ENCODE results near the gene EMX1.

The EMX1 gene

DNA sequence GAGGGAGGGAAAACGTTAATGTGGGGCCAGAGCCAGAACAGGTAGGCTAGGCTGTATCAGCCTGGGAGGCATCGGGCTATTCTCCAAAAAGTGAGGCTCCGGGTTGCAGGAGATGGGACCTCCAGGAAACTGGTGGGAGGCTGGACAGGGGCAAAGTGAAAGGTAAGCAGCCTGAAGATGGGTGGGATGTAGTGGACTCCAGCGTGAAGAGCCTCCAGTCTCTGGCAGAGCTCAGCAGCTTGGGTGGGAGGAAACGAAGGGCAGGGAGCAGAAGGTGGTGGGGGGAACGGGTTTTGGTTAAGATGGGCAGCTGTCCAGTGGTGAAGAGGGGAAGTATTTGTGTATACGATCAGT is 3.1 kb upstream of the EMX1 start:
- POLR2A ChIA-PET: no interaction called here
- no peaks in the 10 kb centered on the region for H3K36me3 ChIP-seq (ENCODE audit: control insufficient read depth in 2 of 2, insufficient read depth in 1 of 2, low read length in 2 of 2)
- TF ChIP-seq ZNF266 (tag by site-specific recombination; IDR thresholded peaks at IDR 0.05; ENCODE audit: low read depth) (no peak), ZNF473 (tag by site-specific recombination; IDR thresholded peaks at IDR 0.05) (no peak), ZNF654 (tag by site-specific recombination; IDR thresholded peaks at IDR 0.05; ENCODE audit: low read depth) (no peak), KLF16 (tag by site-specific recombination; IDR thresholded peaks at IDR 0.05) (no peak)
- TF ChIP-seq, protein P1, sequence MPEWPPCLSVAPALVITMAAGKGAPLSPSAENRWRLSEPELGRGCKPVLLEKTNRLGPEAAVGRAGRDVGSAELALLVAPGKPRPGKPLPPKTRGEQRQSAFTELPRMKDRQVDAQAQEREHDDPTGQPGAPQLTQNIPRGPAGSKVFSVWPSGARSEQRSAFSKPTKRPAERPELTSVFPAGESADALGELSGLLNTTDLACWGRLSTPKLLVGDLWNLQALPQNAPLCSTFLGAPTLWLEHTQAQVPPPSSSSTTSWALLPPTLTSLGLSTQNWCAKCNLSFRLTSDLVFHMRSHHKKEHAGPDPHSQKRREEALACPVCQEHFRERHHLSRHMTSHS (tag by site-specific recombination; IDR thresholded peaks at IDR 0.05): no peak
- TF ChIP-seq, protein P2, sequence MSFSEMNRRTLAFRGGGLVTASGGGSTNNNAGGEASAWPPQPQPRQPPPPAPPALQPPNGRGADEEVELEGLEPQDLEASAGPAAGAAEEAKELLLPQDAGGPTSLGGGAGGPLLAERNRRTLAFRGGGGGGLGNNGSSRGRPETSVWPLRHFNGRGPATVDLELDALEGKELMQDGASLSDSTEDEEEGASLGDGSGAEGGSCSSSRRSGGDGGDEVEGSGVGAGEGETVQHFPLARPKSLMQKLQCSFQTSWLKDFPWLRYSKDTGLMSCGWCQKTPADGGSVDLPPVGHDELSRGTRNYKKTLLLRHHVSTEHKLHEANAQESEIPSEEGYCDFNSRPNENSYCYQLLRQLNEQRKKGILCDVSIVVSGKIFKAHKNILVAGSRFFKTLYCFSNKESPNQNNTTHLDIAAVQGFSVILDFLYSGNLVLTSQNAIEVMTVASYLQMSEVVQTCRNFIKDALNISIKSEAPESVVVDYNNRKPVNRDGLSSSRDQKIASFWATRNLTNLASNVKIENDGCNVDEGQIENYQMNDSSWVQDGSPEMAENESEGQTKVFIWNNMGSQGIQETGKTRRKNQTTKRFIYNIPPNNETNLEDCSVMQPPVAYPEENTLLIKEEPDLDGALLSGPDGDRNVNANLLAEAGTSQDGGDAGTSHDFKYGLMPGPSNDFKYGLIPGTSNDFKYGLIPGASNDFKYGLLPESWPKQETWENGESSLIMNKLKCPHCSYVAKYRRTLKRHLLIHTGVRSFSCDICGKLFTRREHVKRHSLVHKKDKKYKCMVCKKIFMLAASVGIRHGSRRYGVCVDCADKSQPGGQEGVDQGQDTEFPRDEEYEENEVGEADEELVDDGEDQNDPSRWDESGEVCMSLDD (tag by site-specific recombination; IDR thresholded peaks at IDR 0.05): no peak
- H3K9me3 ChIP-seq (ENCODE audit: control insufficient read depth, insufficient read depth, low read depth, low read length): no peaks in the 10 kb centered on the region
- H3K4me3 ChIP-seq (ENCODE audit: low read depth, low read length): no peak overlapping the region
- no peaks in the 10 kb centered on the region for H3K4me1 ChIP-seq (ENCODE audit: control insufficient read depth, insufficient read depth, low read length)
- CTCF ChIA-PET: interaction anchor here (0.9 to 1.1 kb wide), 3 partner anchors 16 to 265 kb away, joined by 3 to 4 read pairs (median 3); no protein-coding TSS in a partner anchor
- H3K27ac ChIP-seq (ENCODE audit: extremely low read depth, low read depth, low read length): no peak overlapping the region

GRCh38 chr2:72914589-72915319 is 2.6 kb upstream of the EMX1 start:
- no peak overlapping the region for H3K4me3 ChIP-seq (ENCODE audit: low read depth, low read length)
- TF ChIP-seq, protein P3, sequence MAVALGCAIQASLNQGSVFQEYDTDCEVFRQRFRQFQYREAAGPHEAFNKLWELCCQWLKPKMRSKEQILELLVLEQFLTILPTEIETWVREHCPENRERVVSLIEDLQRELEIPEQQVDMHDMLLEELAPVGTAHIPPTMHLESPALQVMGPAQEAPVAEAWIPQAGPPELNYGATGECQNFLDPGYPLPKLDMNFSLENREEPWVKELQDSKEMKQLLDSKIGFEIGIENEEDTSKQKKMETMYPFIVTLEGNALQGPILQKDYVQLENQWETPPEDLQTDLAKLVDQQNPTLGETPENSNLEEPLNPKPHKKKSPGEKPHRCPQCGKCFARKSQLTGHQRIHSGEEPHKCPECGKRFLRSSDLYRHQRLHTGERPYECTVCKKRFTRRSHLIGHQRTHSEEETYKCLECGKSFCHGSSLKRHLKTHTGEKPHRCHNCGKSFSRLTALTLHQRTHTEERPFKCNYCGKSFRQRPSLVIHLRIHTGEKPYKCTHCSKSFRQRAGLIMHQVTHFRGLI (tag by site-specific recombination; IDR thresholded peaks at IDR 0.05): 0 out of 2 replicates have a peak, but pooled peaks have one; percentile 41
- TF ChIP-seq ZNF510 (tag by site-specific recombination; IDR thresholded peaks at IDR 0.05; ENCODE audit: insufficient replicate concordance): no peak
- TF ChIP-seq ZNF37A (tag by site-specific recombination; IDR thresholded peaks at IDR 0.05): no peak
- no peaks in the 10 kb centered on the region for H3K9me3 ChIP-seq (ENCODE audit: control insufficient read depth, insufficient read depth, low read depth, low read length)
- no peaks in the 10 kb centered on the region for H3K4me1 ChIP-seq (ENCODE audit: control insufficient read depth, insufficient read depth, low read length)
- no peaks in the 10 kb centered on the region for H3K36me3 ChIP-seq (ENCODE audit: control insufficient read depth in 2 of 2, insufficient read depth in 1 of 2, low read length in 2 of 2)
- ChIA-PET POLR2A (no interaction called here), CTCF (interaction anchor here (0.5 to 3.4 kb wide), 6 partner anchors 11 to 1438 kb away, joined by 3 to 11 read pairs (median 3); no protein-coding TSS in a partner anchor)
- H3K27ac ChIP-seq (ENCODE audit: extremely low read depth, low read depth, low read length): no peak overlapping the region

DNA sequence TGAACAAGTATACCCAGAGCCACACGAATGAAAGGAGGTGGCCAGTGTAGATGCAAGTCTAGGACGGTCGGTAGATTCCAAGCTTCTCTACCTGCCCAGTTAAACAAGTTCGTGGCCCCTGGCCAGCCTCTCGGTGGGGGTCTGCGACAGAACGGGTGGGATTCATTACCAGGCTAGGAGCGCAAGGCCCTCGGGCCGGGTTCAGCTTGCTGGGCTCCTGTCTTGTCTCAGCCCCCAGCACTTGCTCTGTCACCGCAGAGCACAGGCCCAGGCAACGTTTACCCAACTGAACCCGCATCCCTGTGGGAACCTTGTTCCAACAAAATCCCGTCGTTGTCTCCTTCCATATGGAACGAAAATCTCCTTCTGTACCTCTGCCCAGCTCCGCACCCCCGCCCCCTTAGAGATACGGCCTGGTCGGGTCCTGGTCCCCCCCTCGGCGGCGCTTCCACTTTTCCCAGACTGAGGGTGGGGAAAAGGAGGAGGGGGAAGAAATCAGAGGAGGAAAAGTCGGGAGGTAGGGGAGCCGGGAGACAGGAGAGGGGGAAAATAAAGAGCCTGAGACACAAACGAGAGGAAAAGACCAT is 1.9 kb upstream of the EMX1 start:
- peak overlapping the region; percentile 25 for H3K4me3 ChIP-seq (ENCODE audit: low read depth, low read length)
- CTCF ChIA-PET: interaction anchor here (0.5 to 3.4 kb wide), 6 partner anchors 10 to 1438 kb away, joined by 3 to 11 read pairs (median 3); no protein-coding TSS in a partner anchor

More for the DNA sequence above, 1.9 kb upstream of the EMX1 start:
- no peaks in the 10 kb centered on the region for H3K4me1 ChIP-seq (ENCODE audit: control insufficient read depth, insufficient read depth, low read length)
- no peaks in the 10 kb centered on the region for H3K9me3 ChIP-seq (ENCODE audit: control insufficient read depth, insufficient read depth, low read depth, low read length)
- POLR2A ChIA-PET: no interaction called here
- no peak overlapping the region for H3K27ac ChIP-seq (ENCODE audit: extremely low read depth, low read depth, low read length)
- TF ChIP-seq ZNF398 (tag by site-specific recombination; IDR thresholded peaks at IDR 0.05): peak; percentile 71; the same call in 1 of the 2 replicates
- TF ChIP-seq PRDM10 (tag by site-specific recombination; IDR thresholded peaks at IDR 0.05): peak; percentile 98
- TF ChIP-seq, protein P4, sequence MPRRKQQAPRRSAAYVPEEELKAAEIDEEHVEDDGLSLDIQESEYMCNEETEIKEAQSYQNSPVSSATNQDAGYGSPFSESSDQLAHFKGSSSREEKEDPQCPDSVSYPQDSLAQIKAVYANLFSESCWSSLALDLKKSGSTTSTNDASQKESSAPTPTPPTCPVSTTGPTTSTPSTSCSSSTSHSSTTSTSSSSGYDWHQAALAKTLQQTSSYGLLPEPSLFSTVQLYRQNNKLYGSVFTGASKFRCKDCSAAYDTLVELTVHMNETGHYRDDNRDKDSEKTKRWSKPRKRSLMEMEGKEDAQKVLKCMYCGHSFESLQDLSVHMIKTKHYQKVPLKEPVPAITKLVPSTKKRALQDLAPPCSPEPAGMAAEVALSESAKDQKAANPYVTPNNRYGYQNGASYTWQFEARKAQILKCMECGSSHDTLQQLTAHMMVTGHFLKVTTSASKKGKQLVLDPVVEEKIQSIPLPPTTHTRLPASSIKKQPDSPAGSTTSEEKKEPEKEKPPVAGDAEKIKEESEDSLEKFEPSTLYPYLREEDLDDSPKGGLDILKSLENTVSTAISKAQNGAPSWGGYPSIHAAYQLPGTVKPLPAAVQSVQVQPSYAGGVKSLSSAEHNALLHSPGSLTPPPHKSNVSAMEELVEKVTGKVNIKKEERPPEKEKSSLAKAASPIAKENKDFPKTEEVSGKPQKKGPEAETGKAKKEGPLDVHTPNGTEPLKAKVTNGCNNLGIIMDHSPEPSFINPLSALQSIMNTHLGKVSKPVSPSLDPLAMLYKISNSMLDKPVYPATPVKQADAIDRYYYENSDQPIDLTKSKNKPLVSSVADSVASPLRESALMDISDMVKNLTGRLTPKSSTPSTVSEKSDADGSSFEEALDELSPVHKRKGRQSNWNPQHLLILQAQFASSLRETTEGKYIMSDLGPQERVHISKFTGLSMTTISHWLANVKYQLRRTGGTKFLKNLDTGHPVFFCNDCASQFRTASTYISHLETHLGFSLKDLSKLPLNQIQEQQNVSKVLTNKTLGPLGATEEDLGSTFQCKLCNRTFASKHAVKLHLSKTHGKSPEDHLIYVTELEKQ (tag by site-specific recombination; IDR thresholded peaks at IDR 0.05; ENCODE audit: borderline replicate concordance): no peak
- TF ChIP-seq RBAK (tag by site-specific recombination; IDR thresholded peaks at IDR 0.05): no peak
- 0 out of 2 replicates have a peak, but pooled peaks have one; percentile 8 for TF ChIP-seq IKZF3 (tag by site-specific recombination; IDR thresholded peaks at IDR 0.05)
- no peaks in the 10 kb centered on the region for H3K36me3 ChIP-seq (ENCODE audit: control insufficient read depth in 2 of 2, insufficient read depth in 1 of 2, low read length in 2 of 2)

Data from HEK293 (cell line).